GM11168 (cell line): Measurements from ENCODE around the gene VPS8.

ENCODE experiments used
- in situ Hi-C: fragments of 300-500 bp; cut with MboI; formaldehyde crosslinking; loops from one replicate; pipeline ENCODE4 v1.12.0; 2022; ENCODE audit warnings: low sequenced_read_pairs; ENCODE audit not compliant: unreplicated experiment

Gene VPS8

GRCh38 chr3:184811999-184812661 is at the start of gene VPS8:
Gene VPS8 (plus strand): TSS chr3:184812166. CDS start chr3:184824633, 12,467 bp downstream.
- in situ Hi-C loops, result no loop called here

GRCh38 chr3:184764191-184764590 is 47.8 kb upstream of the VPS8 start:
- in situ Hi-C loops, result no loop called here

- in situ Hi-C loops, result no loop called here
Observed at GRCh38 chr3:184765047-184765729, 46.8 kb upstream of the VPS8 start.

- in situ Hi-C loops, result no loop called here
Observed at GRCh38 chr3:184765730-184766074, 46.3 kb upstream of the VPS8 start.

- in situ Hi-C loops, result no loop called here
Observed at GRCh38 chr3:184766555-184767261, 45.3 kb upstream of the VPS8 start.

- in situ Hi-C loops, result no loop called here
Observed at GRCh38 chr3:184767377-184767776, 44.6 kb upstream of the VPS8 start.

GRCh38 chr3:184769382-184770170 is 42.4 kb upstream of the VPS8 start:
- in situ Hi-C loops, result no loop called here

GRCh38 chr3:184770541-184770940 is 41.4 kb upstream of the VPS8 start:
- in situ Hi-C loops, result no loop called here

- in situ Hi-C loops, result no loop called here
Observed at GRCh38 chr3:184771301-184772127, 40.5 kb upstream of the VPS8 start.

- in situ Hi-C loops, result no loop called here
Observed at GRCh38 chr3:184772667-184773272, 39.2 kb upstream of the VPS8 start.

GRCh38 chr3:184773283-184774186 is 38.4 kb upstream of the VPS8 start:
- in situ Hi-C loops, result no loop called here

GRCh38 chr3:184776916-184777315 is 35.0 kb upstream of the VPS8 start:
- in situ Hi-C loops, result no loop called here

- in situ Hi-C loops, result no loop called here
Observed at GRCh38 chr3:184777566-184778356, 34.2 kb upstream of the VPS8 start.

GRCh38 chr3:184778426-184779332 is 33.3 kb upstream of the VPS8 start:
- in situ Hi-C loops, result no loop called here

- in situ Hi-C loops, result no loop called here
Observed at GRCh38 chr3:184780981-184781515, 30.9 kb upstream of the VPS8 start.

GRCh38 chr3:184781801-184782200 is 30.2 kb upstream of the VPS8 start:
- in situ Hi-C loops, result no loop called here
